Activated CD4-positive, alpha-beta T cell treated with anti-CD3 and anti-CD28 coated beads, Interleukin-2, amount 10 ng/mL, durations not matched to agents 7 days and 5 days (primary cell): ENCODE data around the gene RUFY4. TPM values are rescaled to one million over a fixed set of nuclear protein-coding genes. Genes with fewer than 3 reads are reported as not detected.
A peak's percentile ranks its signal among the peaks of the same experiment; 100 is the strongest.
"Not testable (repeated sequence)": the region's sequence is repeated elsewhere in the genome, so short reads cannot be mapped to it uniquely, and the experiment has no call there.

Experiments used
- CTCF ChIA-PET: fragments of 350-600 bp; sonication (Branson Sonifier 250); formaldehyde crosslinking; loops from one replicate; lab custom pipeline; 2021; ENCODE audit warnings: antibody characterized with exemption; lab: Charles Lee
- POLR2A ChIA-PET: fragments of 350-600 bp; sonication (Branson Sonifier 250); formaldehyde crosslinking; loops from one replicate; lab custom pipeline; 2021; ENCODE audit warnings: antibody characterized with exemption; lab: Charles Lee
- DNase-seq: peaks from one replicate; pipeline ENCODE4 v3.0.0-alpha.2; 2020
- H3K27ac Mint-ChIP-seq: one replicate; pipeline ENCODE4 v1.8.0; 2021; ENCODE audit warnings: mild to moderate bottlenecking, moderate library complexity, mixed read lengths
- H3K27me3 Mint-ChIP-seq: one replicate; pipeline ENCODE4 v1.8.0; 2021; ENCODE audit warnings: mixed read lengths
- H3K36me3 Mint-ChIP-seq: one replicate; pipeline ENCODE4 v1.8.0; 2021; ENCODE audit warnings: low read depth, mixed read lengths
- H3K4me1 Mint-ChIP-seq: one replicate; pipeline ENCODE4 v1.8.0; 2021; ENCODE audit warnings: mixed read lengths
- H3K4me3 Mint-ChIP-seq: one replicate; pipeline ENCODE4 v1.8.0; 2021; ENCODE audit warnings: mild to moderate bottlenecking, moderate library complexity, mixed read lengths
- H3K9me3 Mint-ChIP-seq: one replicate; pipeline ENCODE4 v1.8.0; 2021; ENCODE audit warnings: mixed read lengths
- total RNA-seq, 2 experiments: library from RNA; stranded (reverse); gene quantifications; one replicate each; pipeline ENCODE4 v1.2.3, GENCODE V29; 2021

Gene RUFY4
- total RNA-seq, 2 experiments from 2014 or later = 2.1 to 2.7 TPM

- DNase-seq = no peak
- peaks cover 1% of the 10 kb centered on the region for H3K36me3 Mint-ChIP-seq
- H3K27ac Mint-ChIP-seq = peak overlapping the region; percentile 86
- peak overlapping the region; percentile 65 for H3K4me3 Mint-ChIP-seq
- CTCF ChIA-PET = interaction anchor here (0.8 to 2.0 kb wide), 14 partner anchors 9 to 248 kb away, joined by 3 to 7 read pairs (median 4); no protein-coding TSS in a partner anchor
- POLR2A ChIA-PET = interaction anchor here (0.6 kb wide), 1 partner anchor 41 kb away, joined by 3 read pairs; no protein-coding TSS in a partner anchor
- peaks cover 2% of the 10 kb centered on the region for H3K27me3 Mint-ChIP-seq
- H3K4me1 Mint-ChIP-seq = peaks cover 34% of the 10 kb centered on the region
- no peaks in the 10 kb centered on the region for H3K9me3 Mint-ChIP-seq
Measured at GRCh38 chr2:218033590-218034496, 35.2 kb upstream of the RUFY4 start.

DNA sequence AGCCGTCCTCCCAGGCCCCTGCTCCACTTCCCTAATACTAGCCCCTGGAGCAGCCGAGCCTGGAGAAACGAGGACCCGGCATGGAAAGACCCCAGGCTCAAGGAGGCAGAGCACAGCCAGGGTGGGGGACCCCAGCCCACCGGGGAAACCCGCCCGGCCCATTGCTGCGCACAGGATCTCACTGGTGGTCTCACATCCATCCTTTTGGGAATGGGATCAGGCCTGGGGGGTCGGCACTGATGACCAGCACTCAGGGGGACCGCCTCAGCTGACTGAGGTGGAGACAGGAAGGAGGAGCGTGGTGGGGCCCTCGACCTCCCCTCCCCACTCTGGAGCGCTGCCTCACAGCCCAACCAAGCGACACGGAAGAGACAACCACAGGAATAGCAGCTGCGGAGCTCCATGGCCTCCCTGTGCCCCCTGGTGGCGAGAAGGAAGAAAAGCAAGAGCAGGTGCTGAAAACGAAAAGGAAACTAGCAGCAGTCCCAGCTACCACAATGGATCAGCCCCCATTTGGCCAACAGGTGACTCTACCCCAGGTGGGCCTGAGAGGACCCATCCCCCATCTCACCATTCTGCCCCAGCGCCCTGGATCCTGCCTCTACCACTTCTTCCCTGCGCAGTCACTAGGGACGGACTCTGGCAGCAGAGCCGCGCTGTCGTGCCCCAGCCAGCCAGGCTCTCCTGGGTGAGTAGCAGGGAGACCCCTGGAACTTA is 34.4 kb upstream of the RUFY4 start:
- peak; percentile 77 for DNase-seq
- not testable (repeated sequence) for H3K36me3 Mint-ChIP-seq, H3K27me3 Mint-ChIP-seq, H3K9me3 Mint-ChIP-seq
- POLR2A ChIA-PET = interaction anchor here (0.6 kb wide), 1 partner anchor 40 kb away, joined by 3 read pairs; no protein-coding TSS in a partner anchor
- Mint-ChIP-seq H3K27ac (peak overlapping the region; percentile 86), H3K4me3 (peak overlapping the region; percentile 65), H3K4me1 (peaks cover 40% of the 10 kb centered on the region)
- CTCF ChIA-PET = interaction anchor here (0.8 to 2.0 kb wide), 11 partner anchors 9 to 249 kb away, joined by 3 to 7 read pairs (median 3); no protein-coding TSS in a partner anchor

DNA sequence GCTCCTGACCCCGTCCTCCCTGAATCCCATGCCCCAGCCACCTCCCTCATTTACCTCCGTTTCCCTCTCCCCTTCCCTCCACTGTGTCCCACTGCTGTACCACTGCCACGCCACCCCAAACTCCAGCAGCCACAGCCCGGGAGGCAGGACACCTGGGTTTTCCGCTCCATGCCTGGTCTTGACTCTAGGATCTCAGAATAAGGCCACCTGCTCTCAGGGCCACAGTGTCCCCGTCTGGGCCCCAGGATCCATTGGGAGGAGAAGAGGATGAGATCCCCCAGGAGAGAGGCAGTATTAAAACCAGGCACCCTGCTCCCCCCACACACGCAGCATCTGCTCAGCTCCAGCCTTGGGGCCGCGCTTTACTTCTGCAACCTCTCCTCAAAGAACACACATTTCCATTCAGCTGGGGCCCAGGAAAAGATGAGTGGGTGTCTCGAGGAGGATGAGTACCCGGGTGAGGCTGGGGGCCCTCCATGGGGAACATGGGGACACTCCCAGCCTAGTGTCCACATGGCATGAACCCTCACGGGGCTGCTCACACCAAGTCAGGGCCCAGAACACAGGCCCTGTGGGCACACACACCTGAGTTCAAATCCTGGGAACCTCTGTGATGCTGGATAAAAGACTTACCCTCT is 33.5 kb upstream of the RUFY4 start:
- ChIA-PET POLR2A (no interaction called here), CTCF (interaction anchor here (1.1 to 1.8 kb wide), 7 partner anchors 8 to 250 kb away, joined by 3 to 7 read pairs (median 4); no protein-coding TSS in a partner anchor)
- H3K27ac Mint-ChIP-seq = peak overlapping the region; percentile 78
- no peak for DNase-seq
- peaks cover 6% of the 10 kb centered on the region for H3K27me3 Mint-ChIP-seq
- peaks cover 8% of the 10 kb centered on the region for H3K36me3 Mint-ChIP-seq
- peak overlapping the region; percentile 65 for H3K4me3 Mint-ChIP-seq
- H3K9me3 Mint-ChIP-seq = peaks cover 7% of the 10 kb centered on the region
- H3K4me1 Mint-ChIP-seq = peaks cover 48% of the 10 kb centered on the region

DNA sequence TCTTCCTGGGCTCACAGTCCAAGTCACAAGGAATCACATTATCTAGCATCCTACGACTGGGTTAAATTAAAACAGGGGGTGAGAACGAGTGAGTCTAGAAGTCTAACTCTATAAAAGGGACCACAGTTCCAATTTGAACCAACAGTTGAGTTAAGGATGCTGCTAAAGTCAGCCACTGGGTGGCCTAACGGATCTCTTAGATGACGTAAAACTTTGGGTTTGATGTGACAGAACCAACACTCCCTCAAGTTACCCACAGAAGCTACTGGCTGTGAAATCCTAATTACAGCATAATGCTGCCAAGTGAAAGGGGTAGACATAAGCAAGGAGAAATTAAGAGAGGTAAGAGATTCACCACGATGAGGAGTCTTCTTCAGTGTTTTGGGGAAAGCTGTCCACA is 32.7 kb upstream of the RUFY4 start:
- CTCF ChIA-PET = interaction anchor here (0.6 to 1.6 kb wide), 2 partner anchors 10 to 686 kb away, joined by 3 to 5 read pairs; no protein-coding TSS in a partner anchor
- peaks cover 6% of the 10 kb centered on the region for H3K27me3 Mint-ChIP-seq
- peaks cover 14% of the 10 kb centered on the region for H3K36me3 Mint-ChIP-seq
- peaks cover 56% of the 10 kb centered on the region for H3K4me1 Mint-ChIP-seq
- H3K4me3 Mint-ChIP-seq = no peak overlapping the region
- peaks cover 15% of the 10 kb centered on the region for H3K9me3 Mint-ChIP-seq
- peak overlapping the region; percentile 78 for H3K27ac Mint-ChIP-seq
- POLR2A ChIA-PET = no interaction called here
- no peak for DNase-seq

GRCh38 chr2:218039171-218039570 is 29.9 kb upstream of the RUFY4 start:
- Mint-ChIP-seq H3K9me3 (peaks cover 23% of the 10 kb centered on the region), H3K4me3 (no peak overlapping the region), H3K27me3 (peaks cover 6% of the 10 kb centered on the region), H3K36me3 (peaks cover 33% of the 10 kb centered on the region), H3K4me1 (peaks cover 63% of the 10 kb centered on the region), H3K27ac (peak overlapping the region; percentile 52)
- no peak for DNase-seq
- CTCF ChIA-PET = interaction anchor here (1.4 kb wide), 1 partner anchor 253 kb away, joined by 5 read pairs; no protein-coding TSS in a partner anchor
- POLR2A ChIA-PET = no interaction called here

DNA sequence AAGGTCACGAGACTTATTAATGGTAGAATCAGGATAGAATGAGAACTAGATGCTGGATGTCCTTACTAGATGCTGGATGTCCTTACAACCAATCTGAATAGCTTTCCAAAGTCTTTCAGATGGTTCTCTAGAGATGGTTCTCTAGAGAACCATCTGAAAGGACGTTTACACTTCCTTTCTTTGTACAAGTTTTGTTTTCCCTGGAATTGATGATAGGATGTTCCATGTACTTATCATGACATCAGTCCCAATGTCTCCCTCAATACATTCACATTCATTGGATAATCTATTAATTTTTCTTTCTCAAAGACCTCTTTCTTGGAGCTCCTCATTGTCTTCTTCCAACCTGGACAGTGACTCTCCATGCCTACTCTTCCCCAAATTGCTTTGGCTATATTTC is 28.2 kb upstream of the RUFY4 start:
- peak overlapping the region; percentile 87 for H3K27ac Mint-ChIP-seq

DNA sequence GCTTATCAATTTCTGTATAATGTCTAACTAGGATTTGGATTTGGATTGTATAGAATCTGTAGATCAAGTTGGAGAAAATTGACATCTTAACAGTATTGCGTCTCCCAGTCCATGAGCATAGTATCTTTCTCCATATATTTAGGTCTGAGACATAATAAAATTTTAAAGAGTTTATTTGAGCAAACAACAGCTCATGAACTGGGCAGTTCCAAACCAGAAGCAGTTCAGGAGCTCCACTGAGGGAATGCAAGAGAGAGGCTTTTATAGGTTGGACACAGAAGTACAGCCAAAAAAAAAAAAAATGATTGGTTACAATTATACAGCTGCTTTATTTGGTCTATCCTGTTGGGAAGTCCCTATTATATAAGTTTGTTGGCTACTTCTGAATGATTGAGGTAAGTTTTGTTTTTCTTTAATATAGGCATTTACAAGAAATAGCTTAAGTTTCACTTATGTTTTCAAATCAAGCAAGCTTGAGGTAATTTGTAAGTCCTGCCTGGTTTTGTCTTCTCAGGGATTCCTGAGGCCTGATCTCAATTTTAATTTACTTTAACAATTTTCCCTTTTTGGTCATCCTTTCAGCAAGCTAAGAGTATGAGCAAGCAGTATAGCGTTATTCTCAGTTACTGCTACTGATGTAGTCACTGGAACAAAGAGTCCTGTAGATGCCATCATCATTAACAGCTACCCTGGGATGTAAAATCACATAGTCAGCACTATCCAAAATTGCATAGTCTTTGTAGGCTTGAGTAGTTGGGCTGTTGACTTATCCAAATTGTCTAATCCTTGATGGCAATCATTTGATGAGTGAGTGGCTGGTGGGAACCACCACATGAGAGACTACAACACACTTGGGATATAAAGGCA is 27.5 kb upstream of the RUFY4 start:
- Mint-ChIP-seq H3K9me3 (peaks cover 32% of the 10 kb centered on the region), H3K27ac (peak overlapping the region; percentile 87), H3K27me3 (peaks cover 6% of the 10 kb centered on the region), H3K4me3 (no peak overlapping the region), H3K4me1 (peaks cover 49% of the 10 kb centered on the region), H3K36me3 (peaks cover 43% of the 10 kb centered on the region)
- ChIA-PET CTCF (interaction anchor here (0.6 to 2.2 kb wide), 7 partner anchors 17 to 256 kb away, joined by 3 to 5 read pairs (median 3); partner anchors contain the start of gene RUFY4), POLR2A (no interaction called here)
- DNase-seq = no peak

More for the DNA sequence above, 28.2 kb upstream of the RUFY4 start:
- DNase-seq = no peak
- H3K36me3 Mint-ChIP-seq = peaks cover 41% of the 10 kb centered on the region
- peaks cover 6% of the 10 kb centered on the region for H3K27me3 Mint-ChIP-seq
- H3K9me3 Mint-ChIP-seq = peaks cover 32% of the 10 kb centered on the region
- ChIA-PET CTCF (interaction anchor here (0.6 to 1.4 kb wide), 7 partner anchors 17 to 252 kb away, joined by 3 to 4 read pairs (median 3); partner anchors contain the start of gene RUFY4), POLR2A (no interaction called here)
- H3K4me3 Mint-ChIP-seq = no peak overlapping the region
- peaks cover 51% of the 10 kb centered on the region for H3K4me1 Mint-ChIP-seq

DNA sequence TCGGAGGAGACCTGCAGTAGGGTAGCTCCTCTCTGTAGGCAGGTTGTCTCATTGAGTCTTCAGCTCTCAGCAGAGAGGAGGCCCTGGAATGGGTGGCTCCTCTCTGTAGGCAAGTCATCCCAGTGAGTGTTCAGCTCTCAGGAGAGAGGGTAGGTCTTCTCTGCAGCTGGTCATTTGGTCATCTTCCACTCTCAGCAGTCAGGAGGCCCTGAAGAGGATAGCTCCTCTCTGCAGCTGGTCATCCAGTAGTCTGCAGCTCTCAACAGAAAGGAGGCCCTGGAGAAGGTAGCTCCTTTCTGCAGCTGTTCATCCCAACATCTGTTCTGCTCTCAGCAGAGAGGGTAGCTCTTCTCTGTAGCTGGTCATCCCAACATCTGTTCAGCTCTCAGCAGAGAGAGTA is 26.0 kb upstream of the RUFY4 start:
- Mint-ChIP-seq H3K27ac (peak overlapping the region; percentile 87), H3K4me1 (peaks cover 41% of the 10 kb centered on the region), H3K27me3 (peaks cover 9% of the 10 kb centered on the region), H3K36me3 (peaks cover 43% of the 10 kb centered on the region), H3K9me3 (peaks cover 32% of the 10 kb centered on the region), H3K4me3 (no peak overlapping the region)
- POLR2A ChIA-PET = no interaction called here
- no peak for DNase-seq
- CTCF ChIA-PET = interaction anchor here (0.7 to 2.2 kb wide), 4 partner anchors 8 to 258 kb away, joined by 3 to 7 read pairs (median 4); no protein-coding TSS in a partner anchor

- Mint-ChIP-seq H3K36me3 (peaks cover 43% of the 10 kb centered on the region), H3K4me1 (peaks cover 37% of the 10 kb centered on the region), H3K27ac (peak overlapping the region; percentile 61), H3K27me3 (peaks cover 13% of the 10 kb centered on the region), H3K4me3 (no peak overlapping the region), H3K9me3 (peaks cover 32% of the 10 kb centered on the region)
- DNase-seq = no peak
- POLR2A ChIA-PET = no interaction called here
- CTCF ChIA-PET = interaction anchor here (0.7 to 1.5 kb wide), 2 partner anchors 9 to 68 kb away, joined by 3 to 7 read pairs; no protein-coding TSS in a partner anchor
Measured at GRCh38 chr2:218043701-218044109, 25.3 kb upstream of the RUFY4 start.

DNA sequence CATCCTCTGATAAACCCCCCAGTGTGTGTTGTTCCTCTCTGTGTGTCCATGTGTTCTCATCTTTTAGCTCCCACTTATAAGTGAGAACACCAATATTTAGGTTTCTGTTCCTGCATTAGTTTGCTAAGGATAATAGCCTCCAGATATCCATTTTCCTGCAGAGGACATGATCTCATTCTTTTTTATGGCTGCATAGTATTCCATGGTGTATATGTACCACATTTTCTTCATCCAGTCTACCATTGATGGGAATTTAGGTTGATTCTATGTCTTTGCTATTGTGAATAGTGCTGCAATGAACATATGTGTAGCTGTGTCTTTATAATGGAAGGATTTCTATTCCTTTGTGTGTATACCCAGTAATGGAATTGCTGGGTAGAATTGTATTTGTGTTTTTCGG is 24.5 kb upstream of the RUFY4 start:
- POLR2A ChIA-PET, H3K4me3 Mint-ChIP-seq, DNase-seq, H3K27ac Mint-ChIP-seq: not testable (repeated sequence)
- Mint-ChIP-seq H3K9me3 (peaks cover 27% of the 10 kb centered on the region), H3K4me1 (peaks cover 29% of the 10 kb centered on the region), H3K27me3 (peaks cover 12% of the 10 kb centered on the region), H3K36me3 (peaks cover 43% of the 10 kb centered on the region)
- CTCF ChIA-PET = interaction anchor here (1.5 to 2.2 kb wide), 2 partner anchors 9 to 11 kb away, joined by 4 to 6 read pairs; no protein-coding TSS in a partner anchor

DNA sequence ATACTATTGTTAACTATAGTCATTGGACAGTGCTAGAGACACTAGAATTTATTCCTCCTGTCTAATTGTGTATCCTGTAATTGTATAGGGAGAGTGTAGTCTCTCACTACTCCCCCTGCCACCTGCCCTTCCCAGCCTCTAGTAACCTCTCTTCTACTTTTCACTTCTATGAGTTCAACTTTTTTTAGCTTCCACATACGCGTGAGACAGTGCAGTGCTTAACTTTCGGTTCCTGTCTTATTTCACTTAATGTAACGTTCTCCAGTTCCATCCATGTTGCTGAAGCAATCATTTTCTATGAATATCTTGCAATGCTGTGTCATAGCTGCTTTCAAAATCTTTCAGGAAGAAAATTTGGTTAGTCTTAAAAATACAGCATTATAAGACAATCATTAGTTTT is 22.8 kb upstream of the RUFY4 start:
- Mint-ChIP-seq H3K27me3 (peaks cover 17% of the 10 kb centered on the region), H3K4me3 (no peak overlapping the region), H3K27ac (no peak overlapping the region), H3K4me1 (peaks cover 14% of the 10 kb centered on the region), H3K36me3 (peaks cover 41% of the 10 kb centered on the region), H3K9me3 (peaks cover 27% of the 10 kb centered on the region)
- ChIA-PET POLR2A (no interaction called here), CTCF (interaction anchor here (2.2 kb wide), 1 partner anchor 13 kb away, joined by 6 read pairs; no protein-coding TSS in a partner anchor)
- no peak for DNase-seq
